Measurements from ENCODE around the gene FAM120AOS. TPM values are rescaled to one million over a fixed set of nuclear protein-coding genes. Genes with fewer than 3 reads are reported as not detected.

Gene FAM120AOS
- polyA plus RNA-seq, 2 of the 4 experiments (the other 2 are of a cell fraction): 37.1 to 85.3 TPM

- DNase-seq (ENCODE audit: low read depth in 1 of 2, low spot score in 1 of 2) (no peak), ATAC-seq (no peak), FAIRE-seq (no peak)
- Histone ChIP-seq H3K27ac (no peak overlapping the region), H3K4me3 (no peak overlapping the region), H3K4me2 (no peak overlapping the region), H3K9me3 (no peaks in the 10 kb centered on the region), H3K4me1 (peaks cover 10% of the 10 kb centered on the region; the same call in 2 of the 3 replicates)
- POLR2A ChIA-PET: no interaction called here
- 87% methylated on average over 4 of the region's 4 CpGs for WGBS (ENCODE audit: missing lambda C conversion rate)
- no peak for TF ChIP-seq RAD21 (conservative IDR thresholded peaks at IDR 0.05 in 1 of 2, IDR thresholded peaks at IDR 0.05 in 1 of 2)
- no peak for TF ChIP-seq RARB (CRISPR knock-in tag; IDR thresholded peaks at IDR 0.05)
- no peak for TF ChIP-seq GATA3 (IDR thresholded peaks at IDR 0.05; ENCODE audit: borderline replicate concordance)
- TF ChIP-seq, protein P1, sequence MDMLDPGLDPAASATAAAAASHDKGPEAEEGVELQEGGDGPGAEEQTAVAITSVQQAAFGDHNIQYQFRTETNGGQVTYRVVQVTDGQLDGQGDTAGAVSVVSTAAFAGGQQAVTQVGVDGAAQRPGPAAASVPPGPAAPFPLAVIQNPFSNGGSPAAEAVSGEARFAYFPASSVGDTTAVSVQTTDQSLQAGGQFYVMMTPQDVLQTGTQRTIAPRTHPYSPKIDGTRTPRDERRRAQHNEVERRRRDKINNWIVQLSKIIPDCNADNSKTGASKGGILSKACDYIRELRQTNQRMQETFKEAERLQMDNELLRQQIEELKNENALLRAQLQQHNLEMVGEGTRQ (IDR thresholded peaks at IDR 0.05): no peak
- no peak for TF ChIP-seq ZSCAN20 (CRISPR knock-in tag; IDR thresholded peaks at IDR 0.05)
- no peak for TF ChIP-seq NPAS2 (CRISPR knock-in tag; IDR thresholded peaks at IDR 0.05; ENCODE audit: borderline replicate concordance)
- no peak for TF ChIP-seq TFCP2L1 (CRISPR knock-in tag; IDR thresholded peaks at IDR 0.05)
- TF ChIP-seq E2F6 (IDR thresholded peaks at IDR 0.05; ENCODE audit: borderline replicate concordance, low read depth): no peak
- TF ChIP-seq BHLHE40 (IDR thresholded peaks at IDR 0.05; ENCODE audit: low read depth, low read length): no peak
- TF ChIP-seq HDAC2 (IDR thresholded peaks at IDR 0.05): no peak
- TF ChIP-seq FOXS1 (CRISPR knock-in tag; IDR thresholded peaks at IDR 0.05): no peak
- TF ChIP-seq, protein P2, sequence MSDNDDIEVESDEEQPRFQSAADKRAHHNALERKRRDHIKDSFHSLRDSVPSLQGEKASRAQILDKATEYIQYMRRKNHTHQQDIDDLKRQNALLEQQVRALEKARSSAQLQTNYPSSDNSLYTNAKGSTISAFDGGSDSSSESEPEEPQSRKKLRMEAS (IDR thresholded peaks at IDR 0.05): no peak
- no peak for TF ChIP-seq NFE2L2 (conservative IDR thresholded peaks at IDR 0.05; ENCODE audit: low read length)
- TF ChIP-seq ATOH8 (CRISPR knock-in tag; IDR thresholded peaks at IDR 0.05; ENCODE audit: low read depth): no peak
- TF ChIP-seq MAZ (IDR thresholded peaks at IDR 0.05; ENCODE audit: borderline replicate concordance, low read depth, low read length): no peak
- no peak for TF ChIP-seq TP53 (CRISPR knock-in tag; IDR thresholded peaks at IDR 0.05)
- no peak for TF ChIP-seq HES2 (IDR thresholded peaks at IDR 0.05)
- TF ChIP-seq ZFP36 (IDR thresholded peaks at IDR 0.05; ENCODE audit: borderline replicate concordance, partially characterized antibody): no peak
- no peak for TF ChIP-seq JUN (IDR thresholded peaks at IDR 0.05)
- TF ChIP-seq, protein P3, sequence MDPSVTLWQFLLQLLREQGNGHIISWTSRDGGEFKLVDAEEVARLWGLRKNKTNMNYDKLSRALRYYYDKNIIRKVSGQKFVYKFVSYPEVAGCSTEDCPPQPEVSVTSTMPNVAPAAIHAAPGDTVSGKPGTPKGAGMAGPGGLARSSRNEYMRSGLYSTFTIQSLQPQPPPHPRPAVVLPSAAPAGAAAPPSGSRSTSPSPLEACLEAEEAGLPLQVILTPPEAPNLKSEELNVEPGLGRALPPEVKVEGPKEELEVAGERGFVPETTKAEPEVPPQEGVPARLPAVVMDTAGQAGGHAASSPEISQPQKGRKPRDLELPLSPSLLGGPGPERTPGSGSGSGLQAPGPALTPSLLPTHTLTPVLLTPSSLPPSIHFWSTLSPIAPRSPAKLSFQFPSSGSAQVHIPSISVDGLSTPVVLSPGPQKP (IDR thresholded peaks at IDR 0.05; ENCODE audit: low read depth, low read length): no peak
- CTCF ChIA-PET: interaction anchor here (0.9 kb wide), 1 partner anchor 9 kb away, joined by 3 read pairs; no protein-coding TSS in a partner anchor
These were observed 26.9 kb upstream of the FAM120AOS start for GRCh38 chr9:93480262-93480661.

- ChIA-PET CTCF (interaction anchor here (0.9 kb wide), 1 partner anchor 8 kb away, joined by 3 read pairs; no protein-coding TSS in a partner anchor), POLR2A (no interaction called here)
- H3K27ac ChIP-seq: no peak overlapping the region
- no peak overlapping the region for H3K4me3 ChIP-seq
- H3K4me2 ChIP-seq: no peak overlapping the region
- no peaks in the 10 kb centered on the region for H3K9me3 ChIP-seq
- no peak for DNase-seq (ENCODE audit: low read depth in 1 of 2, low spot score in 1 of 2)
- ATAC-seq: no peak
- H3K4me1 ChIP-seq: peaks cover 15% of the 10 kb centered on the region; the same call in 2 of the 3 replicates
- no peak for FAIRE-seq
- WGBS (ENCODE audit: missing lambda C conversion rate): 90% methylated on average over 4 of the region's 4 CpGs
- TF ChIP-seq HMGXB4 (CRISPR knock-in tag; IDR thresholded peaks at IDR 0.05; ENCODE audit: borderline replicate concordance): no peak
- TF ChIP-seq SMC3 (IDR thresholded peaks at IDR 0.05): no peak
- no peak for TF ChIP-seq ZSCAN20 (CRISPR knock-in tag; IDR thresholded peaks at IDR 0.05)
- no peak for TF ChIP-seq GATA3 (IDR thresholded peaks at IDR 0.05; ENCODE audit: borderline replicate concordance)
- no peak for TF ChIP-seq HDAC2 (IDR thresholded peaks at IDR 0.05)
- no peak for TF ChIP-seq EP300 (IDR thresholded peaks at IDR 0.05)
- no peak for TF ChIP-seq RAD21 (conservative IDR thresholded peaks at IDR 0.05 in 1 of 2, IDR thresholded peaks at IDR 0.05 in 1 of 2)
- TF ChIP-seq KDM1A (IDR thresholded peaks at IDR 0.05; ENCODE audit: low read depth): no peak
- no peak for TF ChIP-seq JUN (IDR thresholded peaks at IDR 0.05)
- no peak for TF ChIP-seq RARB (CRISPR knock-in tag; IDR thresholded peaks at IDR 0.05)
- TF ChIP-seq REST (IDR thresholded peaks at IDR 0.05): no peak
- no peak for TF ChIP-seq EHF (CRISPR knock-in tag; IDR thresholded peaks at IDR 0.05)
- TF ChIP-seq TP53 (CRISPR knock-in tag; IDR thresholded peaks at IDR 0.05): no peak
These were observed 26.3 kb upstream of the FAM120AOS start for GRCh38 chr9:93479726-93480125.
